Measurements from ENCODE around the gene LSM14A.

LSM14A gene

DNA sequence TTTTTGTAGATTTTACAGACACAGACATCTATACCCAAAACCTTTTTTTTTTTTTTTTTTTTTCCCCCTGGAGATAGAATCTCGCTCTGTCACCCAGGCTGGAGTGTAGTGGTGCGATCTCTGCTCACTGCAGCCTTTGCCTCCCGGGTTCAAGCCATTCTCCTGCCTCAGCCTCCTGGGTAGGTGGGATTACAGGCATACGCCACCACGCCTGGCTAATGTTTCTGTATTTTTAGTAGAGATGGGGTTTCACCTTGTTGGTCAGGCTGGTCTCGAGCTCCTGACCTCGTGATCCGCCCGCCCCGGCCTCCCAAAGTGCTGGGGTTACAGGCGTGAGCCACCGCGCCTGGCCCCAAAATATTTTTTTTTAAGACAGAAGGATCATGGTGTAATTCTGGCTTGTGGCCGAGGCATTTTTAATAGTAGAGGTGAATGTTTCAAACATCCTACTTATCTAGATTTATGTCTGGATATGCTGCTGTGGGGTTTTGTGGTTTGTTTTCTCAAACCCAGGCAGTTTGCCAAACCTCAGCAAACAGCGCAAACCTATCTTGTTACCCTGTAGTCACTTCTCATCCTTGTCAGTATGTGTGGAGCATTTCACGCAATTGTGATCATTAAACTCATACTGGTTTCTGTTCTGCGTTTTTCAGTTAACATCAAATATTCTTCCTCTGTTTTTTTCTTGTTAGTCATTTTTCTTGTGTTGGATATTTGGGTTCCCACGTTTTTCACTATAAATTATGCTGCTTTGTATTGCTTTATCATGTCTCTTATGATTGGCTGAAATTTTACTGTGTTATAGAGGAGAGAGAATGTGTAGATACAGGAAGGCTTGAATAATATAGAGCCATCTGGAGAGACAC, 45.9 kb downstream of the LSM14A start (continued):
- TF ChIP-seq ZNF670 (tag by site-specific recombination; IDR thresholded peaks at IDR 0.05; ENCODE audit: low read depth) (no peak), ZNF26 (tag by site-specific recombination; IDR thresholded peaks at IDR 0.05) (no peak), GLIS2 (tag by site-specific recombination; IDR thresholded peaks at IDR 0.05) (peak; percentile 76), ZNF184 (tag by site-specific recombination; IDR thresholded peaks at IDR 0.05) (peak; percentile 97), KLF1 (tag by site-specific recombination; IDR thresholded peaks at IDR 0.05) (peak; percentile 91; the same call in 1 of the 2 replicates), ZNF155 (tag by site-specific recombination; IDR thresholded peaks at IDR 0.05) (no peak), ZNF596 (tag by site-specific recombination; IDR thresholded peaks at IDR 0.05) (peak; percentile 73), ZBTB21 (tag by site-specific recombination; IDR thresholded peaks at IDR 0.05) (peak; percentile 90), ZNF223 (tag by site-specific recombination; IDR thresholded peaks at IDR 0.05) (no peak), TRIM28 (IDR thresholded peaks at IDR 0.05; ENCODE audit: borderline replicate concordance, low read length) (peak; percentile 74; the same call in 1 of the 2 replicates), ZNF169 (tag by site-specific recombination; IDR thresholded peaks at IDR 0.05) (no peak), ZNF629 (tag by site-specific recombination; IDR thresholded peaks at IDR 0.05) (peak; percentile 97), SCRT2 (tag by site-specific recombination; IDR thresholded peaks at IDR 0.05) (peak; percentile 74), ZNF585B (tag by site-specific recombination; IDR thresholded peaks at IDR 0.05) (no peak), ZNF701 (tag by site-specific recombination; IDR thresholded peaks at IDR 0.05) (no peak), ZNF266 (tag by site-specific recombination; IDR thresholded peaks at IDR 0.05; ENCODE audit: low read depth) (no peak), ZBTB20 (tag by site-specific recombination; IDR thresholded peaks at IDR 0.05) (peak; percentile 74), ZNF132 (tag by site-specific recombination; IDR thresholded peaks at IDR 0.05; ENCODE audit: borderline replicate concordance) (no peak), ZNF394 (tag by site-specific recombination; IDR thresholded peaks at IDR 0.05; ENCODE audit: borderline replicate concordance) (peak; percentile 86), ZNF664 (tag by site-specific recombination; IDR thresholded peaks at IDR 0.05) (peak; percentile 88), ZNF521 (tag by site-specific recombination; IDR thresholded peaks at IDR 0.05) (no peak)
- TF ChIP-seq, protein P1, sequence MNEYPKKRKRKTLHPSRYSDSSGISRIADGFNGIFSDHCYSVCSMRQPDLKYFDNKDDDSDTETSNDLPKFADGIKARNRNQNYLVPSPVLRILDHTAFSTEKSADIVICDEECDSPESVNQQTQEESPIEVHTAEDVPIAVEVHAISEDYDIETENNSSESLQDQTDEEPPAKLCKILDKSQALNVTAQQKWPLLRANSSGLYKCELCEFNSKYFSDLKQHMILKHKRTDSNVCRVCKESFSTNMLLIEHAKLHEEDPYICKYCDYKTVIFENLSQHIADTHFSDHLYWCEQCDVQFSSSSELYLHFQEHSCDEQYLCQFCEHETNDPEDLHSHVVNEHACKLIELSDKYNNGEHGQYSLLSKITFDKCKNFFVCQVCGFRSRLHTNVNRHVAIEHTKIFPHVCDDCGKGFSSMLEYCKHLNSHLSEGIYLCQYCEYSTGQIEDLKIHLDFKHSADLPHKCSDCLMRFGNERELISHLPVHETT (tag by site-specific recombination; IDR thresholded peaks at IDR 0.05) = peak; percentile 96
- TF ChIP-seq, protein P2, sequence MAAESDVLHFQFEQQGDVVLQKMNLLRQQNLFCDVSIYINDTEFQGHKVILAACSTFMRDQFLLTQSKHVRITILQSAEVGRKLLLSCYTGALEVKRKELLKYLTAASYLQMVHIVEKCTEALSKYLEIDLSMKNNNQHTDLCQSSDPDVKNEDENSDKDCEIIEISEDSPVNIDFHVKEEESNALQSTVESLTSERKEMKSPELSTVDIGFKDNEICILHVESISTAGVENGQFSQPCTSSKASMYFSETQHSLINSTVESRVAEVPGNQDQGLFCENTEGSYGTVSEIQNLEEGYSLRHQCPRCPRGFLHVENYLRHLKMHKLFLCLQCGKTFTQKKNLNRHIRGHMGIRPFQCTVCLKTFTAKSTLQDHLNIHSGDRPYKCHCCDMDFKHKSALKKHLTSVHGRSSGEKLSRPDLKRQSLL (tag by site-specific recombination; IDR thresholded peaks at IDR 0.05) = peak; percentile 90

- peaks cover 62 to 83% of the 10 kb centered on the region in 2 experiments for H3K36me3 ChIP-seq (ENCODE audit: control insufficient read depth in 2 of 2, insufficient read depth in 1 of 2, low read length in 2 of 2)
- H3K27ac ChIP-seq (ENCODE audit: extremely low read depth, low read depth, low read length) = peak overlapping the region; percentile 88
- ChIA-PET CTCF (interaction anchor here (0.5 to 6.8 kb wide), 26 partner anchors 9 to 441 kb away, joined by 3 to 64 read pairs (median 6); partner anchors contain the start of gene LSM14A), POLR2A (interaction anchor here (1.0 kb wide), 1 partner anchor 47 kb away, joined by 4 read pairs; the partner anchor contains the start of gene LSM14A)
- H3K4me1 ChIP-seq (ENCODE audit: control insufficient read depth, insufficient read depth, low read length) = peaks cover 33% of the 10 kb centered on the region
- no peaks in the 10 kb centered on the region for H3K9me3 ChIP-seq (ENCODE audit: control insufficient read depth, insufficient read depth, low read depth, low read length)
- no peak overlapping the region for H3K4me3 ChIP-seq (ENCODE audit: low read depth, low read length)
- TF ChIP-seq ZSCAN30 (tag by site-specific recombination; IDR thresholded peaks at IDR 0.05) (peak; percentile 28; the same call in 1 of the 2 replicates), GFI1B (tag by site-specific recombination; IDR thresholded peaks at IDR 0.05) (peak; percentile 78), ZNF157 (tag by site-specific recombination; IDR thresholded peaks at IDR 0.05) (no peak), ZNF510 (tag by site-specific recombination; IDR thresholded peaks at IDR 0.05; ENCODE audit: insufficient replicate concordance) (peak; percentile 17), ZNF423 (tag by site-specific recombination; IDR thresholded peaks at IDR 0.05) (no peak), ZNF184 (tag by site-specific recombination; IDR thresholded peaks at IDR 0.05) (0 out of 2 replicates have a peak, but pooled peaks have one; percentile 34), KLF10 (tag by site-specific recombination; IDR thresholded peaks at IDR 0.05) (no peak), ZNF280C (tag by site-specific recombination; IDR thresholded peaks at IDR 0.05) (no peak)
Observed at GRCh38 chr19:34218818-34219164, 46.5 kb downstream of the LSM14A start.
